Skeletal muscle tissue (tissue), 4 donors: ENCODE data around the gene TBX2. TPM values are rescaled to one million over a fixed set of nuclear protein-coding genes. Genes with fewer than 3 reads are reported as not detected.

Experiments used
- H3K27ac ChIP-seq: one replicate; pipeline ENCODE4 v1.7.0; 2013; ENCODE audit warnings: mild to moderate bottlenecking, low read depth, low read length, inconsistent platforms
- H3K27me3 ChIP-seq, 3 donors: one replicate each; pipeline ENCODE4 v1.7.0; 2013; ENCODE audit warnings: low read length in 3 of 3; ENCODE audit not compliant: control insufficient read depth in 3 of 3, insufficient read depth in 3 of 3
- H3K36me3 ChIP-seq, 3 donors: one replicate each; pipeline ENCODE4 v1.7.0; 2013; ENCODE audit warnings: low read length in 3 of 3; ENCODE audit not compliant: control insufficient read depth in 3 of 3, insufficient read depth in 3 of 3
- H3K4me1 ChIP-seq, 3 donors: one replicate each; pipeline ENCODE4 v1.7.0; 2013; ENCODE audit warnings: low read length in 3 of 3, mild to moderate bottlenecking in 3 of 3; ENCODE audit not compliant: control insufficient read depth in 3 of 3, insufficient read depth in 3 of 3
- H3K4me3 ChIP-seq, 3 donors: one replicate each; pipeline ENCODE4 v1.7.0; 2013; ENCODE audit warnings: low read length in 3 of 3
- H3K9ac ChIP-seq, 3 donors: one replicate each; pipeline ENCODE4 v1.7.0; 2013; ENCODE audit warnings: low read length in 3 of 3, mild to moderate bottlenecking in 3 of 3, moderate library complexity in 2 of 3, low read depth in 1 of 3
- H3K9me3 ChIP-seq, 3 donors: one replicate each; pipeline ENCODE4 v1.7.0; 2013; ENCODE audit warnings: low read length in 3 of 3; ENCODE audit not compliant: control insufficient read depth in 3 of 3
- total RNA-seq: library from RNA; depleted of rRNA; stranded (reverse); fragments of >200 nt; gene quantifications from one replicate; pipeline ENCODE4 v1.2.3, GENCODE V29; 2014
- donor health status: Osteomylitis.

The TBX2 gene
- total RNA-seq, 1 donor from 2014 or later: 5.2 TPM

- H3K9ac ChIP-seq: no peak overlapping the region
These were observed 10.9 kb upstream of the TBX2 start for GRCh38 chr17:61388561-61389356.

DNA sequence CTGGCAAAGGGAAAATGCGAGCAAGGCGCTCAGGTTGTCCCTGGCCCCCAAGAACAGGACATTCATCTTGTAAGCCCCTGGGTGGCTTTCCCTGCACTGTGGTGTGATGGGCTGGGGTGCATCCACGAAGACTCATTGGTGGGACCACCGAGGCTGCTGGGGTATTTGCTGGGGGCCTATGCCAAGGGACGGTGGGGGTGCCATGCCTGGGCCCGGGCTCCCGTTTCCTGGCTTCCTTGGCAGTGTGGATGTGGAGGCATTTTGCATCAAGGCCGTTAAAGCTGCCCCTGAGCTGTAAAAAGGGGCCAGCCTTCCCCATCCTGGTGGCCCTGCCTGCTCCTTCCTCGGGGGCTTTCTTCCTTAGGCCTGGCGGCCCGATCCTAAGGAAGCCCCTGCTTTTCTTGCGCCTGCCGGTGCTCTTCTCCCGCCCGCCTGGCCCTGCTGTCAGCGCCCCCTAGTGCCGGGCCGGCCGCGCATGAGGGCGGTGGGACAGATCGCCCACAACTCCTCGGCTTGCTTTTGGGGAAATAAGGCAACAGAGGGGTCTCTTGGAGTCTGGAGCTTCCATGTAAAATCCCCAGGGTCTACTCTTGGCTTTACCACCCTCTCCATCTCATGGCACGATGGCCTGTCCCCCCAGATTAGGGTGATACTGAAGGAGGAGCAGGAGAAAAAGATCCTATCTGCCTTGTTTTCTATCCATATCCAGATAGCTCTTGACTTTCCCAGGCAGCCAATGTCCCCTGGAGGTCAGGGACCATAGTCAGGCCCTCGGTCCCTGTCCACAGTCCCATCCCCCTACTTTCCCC lies 9.8 kb upstream of the TBX2 start:
- Histone ChIP-seq H3K4me1 (peaks cover 4 to 10% (median 6%) of the 10 kb centered on the region in 3 donors), H3K9me3 (no peaks in the 10 kb centered on the region), H3K27me3 (peaks cover under 1 to 7% (median 5%) of the 10 kb centered on the region in 3 donors), H3K9ac (peak overlapping the region; percentile 23 to 57 (median 47)), H3K27ac (peak overlapping the region; percentile 30), H3K4me3 (peak overlapping the region in 1 of 3 donors; percentile 45), H3K36me3 (no peaks in the 10 kb centered on the region)

More at GRCh38 chr17:61388561-61389356, 10.9 kb upstream of the TBX2 start:
- Histone ChIP-seq H3K36me3 (no peaks in the 10 kb centered on the region), H3K4me1 (peaks cover 4 to 13% (median 9%) of the 10 kb centered on the region in 3 donors), H3K27ac (no peak overlapping the region), H3K27me3 (peaks cover 0 to 6% (median 5%) of the 10 kb centered on the region in 3 donors), H3K9me3 (no peaks in the 10 kb centered on the region), H3K4me3 (no peak overlapping the region)

- Histone ChIP-seq H3K4me3 (no peak overlapping the region), H3K36me3 (no peaks in the 10 kb centered on the region), H3K27me3 (peaks cover 6 to 12% (median 7%) of the 10 kb centered on the region in 3 donors), H3K9me3 (no peaks in the 10 kb centered on the region), H3K27ac (peak overlapping the region; percentile 30), H3K9ac (no peak overlapping the region), H3K4me1 (peaks cover 4 to 10% (median 6%) of the 10 kb centered on the region in 3 donors)
These were observed 9.2 kb upstream of the TBX2 start for GRCh38 chr17:61390479-61390791.

DNA sequence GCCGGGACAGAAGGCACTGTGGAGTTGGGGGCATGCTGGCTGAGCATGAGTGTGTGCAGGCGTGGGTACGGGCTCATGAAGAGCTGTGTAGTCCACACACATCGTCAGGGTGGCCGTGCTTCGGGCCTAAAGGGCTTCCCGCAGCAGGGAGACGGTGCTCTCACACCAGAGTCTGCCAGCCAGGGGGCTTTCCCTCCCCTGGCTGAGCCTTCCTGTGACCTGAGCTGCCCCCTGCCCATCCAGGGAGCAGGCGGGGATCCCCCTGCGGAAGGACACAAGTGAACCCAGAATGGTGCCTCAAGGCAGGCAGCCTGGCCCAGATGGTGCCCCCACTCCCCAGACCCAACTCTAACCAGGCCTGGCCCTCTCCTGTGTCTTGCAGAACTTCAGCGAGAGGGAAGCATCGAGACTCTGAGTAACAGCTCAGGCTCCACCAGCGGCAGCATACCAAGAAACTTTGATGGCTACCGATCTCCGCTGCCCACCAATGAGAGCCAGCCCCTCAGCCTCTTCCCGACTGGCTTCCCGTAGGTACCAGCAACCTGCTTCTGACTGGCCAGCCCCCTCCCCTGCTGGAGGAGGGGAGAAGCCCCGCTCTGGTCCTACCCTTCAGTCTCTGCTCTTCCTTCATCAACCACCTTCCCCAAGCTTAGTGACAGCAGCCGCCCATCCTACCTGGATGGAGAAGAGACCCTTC lies 7.9 kb upstream of the TBX2 start:
- peaks cover 14 to 25% (median 18%) of the 10 kb centered on the region in 3 donors for H3K27me3 ChIP-seq
- no peak overlapping the region for H3K9ac ChIP-seq
- no peak overlapping the region for H3K4me3 ChIP-seq
- H3K36me3 ChIP-seq: no peaks in the 10 kb centered on the region
- no peak overlapping the region for H3K27ac ChIP-seq
- H3K4me1 ChIP-seq: peaks cover 6 to 13% (median 7%) of the 10 kb centered on the region in 3 donors
- H3K9me3 ChIP-seq: no peaks in the 10 kb centered on the region

GRCh38 chr17:61392679-61393078 lies 7.0 kb upstream of the TBX2 start:
- Histone ChIP-seq H3K4me3 (no peak overlapping the region), H3K4me1 (peaks cover 6 to 18% (median 12%) of the 10 kb centered on the region in 3 donors), H3K9ac (no peak overlapping the region), H3K36me3 (no peaks in the 10 kb centered on the region), H3K9me3 (no peaks in the 10 kb centered on the region), H3K27me3 (peaks cover 22 to 32% (median 26%) of the 10 kb centered on the region in 3 donors), H3K27ac (no peak overlapping the region)

DNA sequence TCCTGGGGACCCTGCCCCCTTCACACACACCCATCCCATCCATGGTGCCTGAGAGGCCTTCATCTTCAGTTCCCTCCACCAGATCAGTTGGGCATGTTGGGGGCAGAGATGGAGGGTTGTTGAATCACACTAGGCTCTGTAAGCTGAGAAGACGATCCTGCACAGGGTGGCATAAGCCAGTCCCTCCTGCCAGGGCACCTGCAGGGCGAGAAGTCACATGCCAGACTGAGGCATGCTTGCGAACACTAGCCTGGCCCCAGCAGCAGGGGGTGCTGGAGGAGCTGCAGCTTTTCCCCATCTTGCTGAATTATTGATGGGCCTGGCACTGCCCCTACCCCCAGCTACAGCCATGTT lies 6.1 kb upstream of the TBX2 start:
- Histone ChIP-seq H3K27ac (no peak overlapping the region), H3K27me3 (peaks cover 30 to 40% (median 34%) of the 10 kb centered on the region in 3 donors), H3K9ac (no peak overlapping the region), H3K36me3 (no peaks in the 10 kb centered on the region), H3K4me3 (no peak overlapping the region), H3K9me3 (no peaks in the 10 kb centered on the region), H3K4me1 (peaks cover 13 to 27% (median 19%) of the 10 kb centered on the region in 3 donors)

- Histone ChIP-seq H3K4me1 (peaks cover 18 to 32% (median 25%) of the 10 kb centered on the region in 3 donors), H3K36me3 (no peaks in the 10 kb centered on the region), H3K27ac (no peak overlapping the region), H3K9me3 (no peaks in the 10 kb centered on the region), H3K27me3 (peaks cover 35 to 42% (median 40%) of the 10 kb centered on the region in 3 donors), H3K4me3 (no peak overlapping the region), H3K9ac (no peak overlapping the region)
These were observed 5.6 kb upstream of the TBX2 start for GRCh38 chr17:61393904-61394629.

GRCh38 chr17:61394630-61395408 lies 4.8 kb upstream of the TBX2 start:
- Histone ChIP-seq H3K36me3 (no peaks in the 10 kb centered on the region), H3K9me3 (no peaks in the 10 kb centered on the region), H3K9ac (peak overlapping the region in 1 of 3 donors; percentile 57), H3K27ac (peak overlapping the region; percentile 12), H3K4me1 (peaks cover 13 to 28% (median 24%) of the 10 kb centered on the region in 3 donors), H3K27me3 (peaks cover 37 to 44% (median 40%) of the 10 kb centered on the region in 3 donors), H3K4me3 (peak overlapping the region in 1 of 3 donors; percentile 35)
